PFSK-1 (cell line): ENCODE data around the gene KLF2.

Source experiments
- FOXP2 ChIP-seq: optimal IDR thresholded peaks from 2 replicates; pipeline ENCODE3; 2011; ENCODE audit warnings: borderline replicate concordance, control low read depth, inconsistent platforms; ENCODE audit not compliant: insufficient read depth; ENCODE audit errors: extremely low read length, extremely low read depth
- POLR2AphosphoS5 ChIP-seq: IDR thresholded peaks from 2 replicates; pipeline ENCODE4 v1.6.1; 2012; ENCODE audit warnings: low read depth, mild to moderate bottlenecking, control low read depth, low read length, moderate library complexity
- REST ChIP-seq, 2 experiments: IDR thresholded peaks; 2 replicates each; pipeline versions ENCODE4 v1.6.1 to v1.8.0; 2011 to 2012; ENCODE audit warnings: low read depth in 2 of 2, low read length in 2 of 2, control low read depth in 1 of 2, inconsistent platforms in 1 of 2, mild to moderate bottlenecking in 1 of 2, moderate library complexity in 1 of 2; ENCODE audit not compliant: insufficient read depth in 1 of 2
- SIN3A ChIP-seq: IDR thresholded peaks from 2 replicates; pipeline ENCODE4 v1.6.1; 2012; ENCODE audit warnings: mild to moderate bottlenecking, low read length, moderate library complexity, borderline replicate concordance; ENCODE audit not compliant: insufficient read depth
- TAF1 ChIP-seq: IDR thresholded peaks from 2 replicates; pipeline ENCODE4 v1.6.1; 2012; ENCODE audit warnings: low read length, control low read depth, borderline replicate concordance; ENCODE audit not compliant: insufficient read depth

The KLF2 gene

DNA sequence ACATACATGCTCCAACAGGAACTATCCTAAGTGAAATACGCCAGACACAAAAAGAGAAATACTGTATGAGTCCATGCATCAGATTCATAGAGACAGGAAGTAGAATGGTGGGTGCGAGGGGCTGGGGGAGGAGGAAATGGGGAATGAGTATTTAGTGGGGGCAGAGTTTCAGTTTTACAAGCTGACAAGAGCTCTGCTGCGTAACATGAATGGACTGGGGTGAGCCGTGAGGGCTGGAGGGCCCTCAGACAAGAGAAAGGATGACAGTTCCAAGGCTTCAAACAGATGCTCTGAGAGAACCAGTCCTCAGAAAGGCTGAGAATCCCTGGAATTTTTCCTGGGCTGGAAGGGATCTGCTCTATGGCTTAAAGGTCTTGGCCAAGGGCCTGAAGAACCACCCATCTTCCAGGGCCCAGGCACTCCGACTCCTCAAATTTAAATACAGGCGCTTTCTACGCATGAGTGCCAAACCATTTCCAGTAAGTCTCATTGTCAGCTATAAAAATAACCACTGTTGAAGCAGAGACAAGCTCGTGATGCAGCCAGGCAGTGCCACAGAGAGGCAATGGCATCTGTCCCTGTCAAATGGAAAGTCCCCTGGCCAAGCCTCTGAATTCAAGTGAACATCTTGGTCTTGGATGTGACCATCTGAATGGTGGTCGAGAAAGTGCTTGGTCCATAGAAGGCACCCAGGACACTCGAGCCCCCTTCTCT lies 17.5 kb downstream of the KLF2 start:
- TF ChIP-seq TAF1 (no peak), FOXP2 (no peak), SIN3A (no peak), POLR2AphosphoS5 (no peak)

GRCh38 chr19:16343156-16343555 lies 18.5 kb downstream of the KLF2 start:
- TF ChIP-seq TAF1 (no peak), POLR2AphosphoS5 (no peak), FOXP2 (no peak), REST (IDR thresholded peaks at IDR 0.05; ENCODE audit: insufficient read depth in 1 of 2, low read depth in 2 of 2, low read length in 2 of 2) (no peak), SIN3A (no peak)

GRCh38 chr19:16345457-16345856 lies 20.8 kb downstream of the KLF2 start:
- no peak for TF ChIP-seq FOXP2
- no peak for TF ChIP-seq POLR2AphosphoS5
- TF ChIP-seq SIN3A: no peak
- no peak for TF ChIP-seq TAF1
- TF ChIP-seq REST (IDR thresholded peaks at IDR 0.05; ENCODE audit: insufficient read depth in 1 of 2, low read depth in 2 of 2, low read length in 2 of 2): no peak

- TF ChIP-seq SIN3A (no peak), REST (IDR thresholded peaks at IDR 0.05; ENCODE audit: insufficient read depth in 1 of 2, low read depth in 2 of 2, low read length in 2 of 2) (no peak), FOXP2 (no peak), TAF1 (no peak), POLR2AphosphoS5 (no peak)
These were observed 23.1 kb downstream of the KLF2 start for GRCh38 chr19:16347706-16348105.

DNA sequence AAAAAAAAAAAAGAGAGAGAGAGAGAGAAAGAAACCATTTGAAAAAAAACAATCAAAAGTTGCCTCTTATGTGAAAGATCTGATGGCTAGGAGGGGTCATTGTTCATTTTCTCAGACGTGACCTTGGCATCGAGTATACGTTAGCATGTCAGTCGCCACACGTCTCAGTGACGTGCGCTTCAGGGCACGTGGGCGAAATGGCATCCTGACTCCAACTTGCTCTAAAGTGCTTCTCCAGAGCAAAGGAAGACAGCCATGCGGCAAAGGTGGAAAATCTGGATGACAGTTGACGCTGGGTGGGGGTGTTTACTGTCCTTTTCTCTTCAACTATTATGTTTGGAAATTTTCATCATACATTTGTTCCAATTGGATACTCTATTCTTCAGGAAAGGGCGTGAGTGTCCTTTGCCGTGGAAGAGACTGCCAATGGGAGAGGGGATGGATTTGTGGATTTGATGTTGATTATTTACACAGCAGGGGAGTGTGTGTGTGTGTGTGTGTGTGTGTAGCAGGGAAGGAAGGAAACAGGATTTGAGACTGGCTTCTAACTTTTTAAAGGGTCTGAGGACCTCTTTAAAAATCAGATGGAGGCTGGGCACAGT lies 25.0 kb downstream of the KLF2 start:
- TF ChIP-seq FOXP2 (no peak), REST (IDR thresholded peaks at IDR 0.05; ENCODE audit: insufficient read depth in 1 of 2, low read depth in 2 of 2, low read length in 2 of 2) (no peak), POLR2AphosphoS5 (no peak), SIN3A (no peak), TAF1 (no peak)
